IMR-90 (cell line): Measurements from ENCODE around the gene SLIT3. TPM values are rescaled to one million over a fixed set of nuclear protein-coding genes. Genes with fewer than 3 reads are reported as not detected.

Experiments used
- ATAC-seq: fragments of 200-7000 bp; cut with Tn5 transposase; 2 replicates; pipeline ENCODE4 v1.9.1; 2020; ENCODE audit warnings: low read depth, mild to moderate bottlenecking, moderate library complexity
- BruUV-seq: library from RNA; stranded (reverse); fragments of 400-500 nt; replicated peaks from 2 replicates; lab custom pipeline; 2021; lab: Mats Ljungman, UMichigan
- CTCF ChIA-PET: fragments of 300-600 bp; formaldehyde crosslinking; extraction: SDS; loops from one replicate; lab custom pipeline; 2021; ENCODE audit warnings: antibody characterized with exemption; lab: Yijun Ruan, JAX
- POLR2A ChIA-PET: fragments of 300-600 bp; sonication (Branson Sonifier 250); formaldehyde crosslinking; loops from one replicate; lab custom pipeline; 2022; ENCODE audit warnings: antibody characterized with exemption; ENCODE audit not compliant: unreplicated experiment; lab: Charles Lee
- DNase-seq: peaks from one replicate; pipeline ENCODE4 v3.0.0; 2013
- H2AFZ ChIP-seq: replicated peaks from 2 replicates; pipeline ENCODE3; 2013; ENCODE audit warnings: low read length, mild to moderate bottlenecking; ENCODE audit not compliant: poor library complexity
- H2AK5ac ChIP-seq: 2 replicates; pipeline ENCODE4 v1.6.1; 2013; ENCODE audit warnings: low read depth, low read length, inconsistent platforms
- H2AK9ac ChIP-seq: replicated peaks from 2 replicates; pipeline ENCODE3; 2013; ENCODE audit warnings: mild to moderate bottlenecking, low read depth, low read length, moderate library complexity; ENCODE audit not compliant: poor library complexity
- H2BK120ac ChIP-seq: 2 replicates; pipeline ENCODE4 v1.6.1; 2013; ENCODE audit warnings: low read depth, low read length, inconsistent platforms
- H2BK15ac ChIP-seq: 3 replicates; pipeline ENCODE4 v1.6.1; 2013; ENCODE audit warnings: low read depth, low read length, inconsistent platforms
- H2BK20ac ChIP-seq: 2 replicates; pipeline ENCODE4 v1.6.1; 2013; ENCODE audit warnings: low read depth, mild to moderate bottlenecking, inconsistent platforms, low read length, moderate library complexity
- H2BK5ac ChIP-seq: 2 replicates; pipeline ENCODE4 v1.6.1; 2013; ENCODE audit warnings: mild to moderate bottlenecking, low read depth, low read length, inconsistent platforms; ENCODE audit not compliant: poor library complexity, severe bottlenecking
- H3K14ac ChIP-seq: replicated peaks from 2 replicates; pipeline ENCODE4 v1.6.1; 2013; ENCODE audit warnings: low read depth, low read length, inconsistent platforms
- H3K18ac ChIP-seq: 2 replicates; pipeline ENCODE4 v1.6.1; 2013; ENCODE audit warnings: low read depth, low read length, control low read depth
- H3K23ac ChIP-seq: 2 replicates; pipeline ENCODE4 v1.6.1; 2013; ENCODE audit warnings: low read depth, low read length, inconsistent platforms
- H3K27ac ChIP-seq: 2 replicates; pipeline ENCODE4 v1.5.1; 2013; ENCODE audit warnings: mild to moderate bottlenecking, control low read depth, low read length; ENCODE audit not compliant: insufficient read depth
- H3K27me3 ChIP-seq: 2 replicates; pipeline ENCODE4 v1.6.1; 2013; ENCODE audit warnings: low read length; ENCODE audit not compliant: control insufficient read depth, insufficient read depth
- H3K36me3 ChIP-seq: 2 replicates; pipeline ENCODE4 v1.6.1; 2013; ENCODE audit warnings: low read length, mixed read lengths; ENCODE audit not compliant: control insufficient read depth, insufficient read depth
- H3K4ac ChIP-seq: 2 replicates; pipeline ENCODE4 v1.6.1; 2013; ENCODE audit warnings: low read depth, low read length, inconsistent platforms
- H3K4me1 ChIP-seq: 2 replicates; pipeline ENCODE4 v1.6.1; 2013; ENCODE audit warnings: low read length, mixed read lengths; ENCODE audit not compliant: control insufficient read depth, insufficient read depth
- H3K4me2 ChIP-seq: 2 replicates; pipeline ENCODE4 v1.6.1; 2013; ENCODE audit warnings: low read depth, mild to moderate bottlenecking, control low read depth, low read length, moderate library complexity
- H3K4me3 ChIP-seq: 2 replicates; pipeline ENCODE4 v1.5.1; 2013; ENCODE audit warnings: low read depth, mild to moderate bottlenecking, control low read depth, low read length, moderate library complexity; ENCODE audit not compliant: insufficient read depth
- H3K56ac ChIP-seq: 2 replicates; pipeline ENCODE4 v1.6.1; 2013; ENCODE audit warnings: low read length, inconsistent platforms; ENCODE audit not compliant: insufficient read depth; ENCODE audit errors: extremely low read depth
- H3K79me1 ChIP-seq, 2 experiments: 2 replicates each; pipeline ENCODE4 v1.6.1; 2013; ENCODE audit warnings: low read length in 2 of 2, inconsistent platforms in 1 of 2, low read depth in 1 of 2
- H3K9ac ChIP-seq: 2 replicates; pipeline ENCODE4 v1.6.1; 2013; ENCODE audit warnings: low read depth, low read length, control low read depth
- H3K9me1 ChIP-seq: 2 replicates; pipeline ENCODE4 v1.6.1; 2013; ENCODE audit warnings: low read length, inconsistent platforms; ENCODE audit not compliant: insufficient read depth
- H3K9me3 ChIP-seq: 2 replicates; pipeline ENCODE4 v1.6.1; 2013; ENCODE audit warnings: low read length; ENCODE audit not compliant: control insufficient read depth, insufficient read depth
- H4K20me1 ChIP-seq: 2 replicates; pipeline ENCODE4 v1.6.1; 2013; ENCODE audit warnings: low read length, inconsistent platforms; ENCODE audit not compliant: insufficient read depth
- H4K5ac ChIP-seq: 2 replicates; pipeline ENCODE4 v1.6.1; 2013; ENCODE audit warnings: mild to moderate bottlenecking, low read depth, low read length, control low read depth
- H4K8ac ChIP-seq, 2 experiments: 2 replicates each; pipeline ENCODE4 v1.6.1; 2013; ENCODE audit warnings: low read depth in 2 of 2, low read length in 2 of 2, control low read depth in 1 of 2, inconsistent platforms in 1 of 2
- H4K91ac ChIP-seq: 2 replicates; pipeline ENCODE4 v1.6.1; 2013; ENCODE audit warnings: low read depth, low read length, inconsistent platforms; ENCODE audit not compliant: insufficient read depth
- CHD1 ChIP-seq: IDR thresholded peaks from 2 replicates; pipeline ENCODE4 v1.6.1; 2012; ENCODE audit warnings: low read depth, low read length, improper control_type of control experiment
- RCOR1 ChIP-seq: IDR thresholded peaks from 2 replicates; pipeline ENCODE4 v1.6.1; 2012; ENCODE audit warnings: mild to moderate bottlenecking, low read length, improper control_type of control experiment; ENCODE audit not compliant: insufficient replicate concordance
- SMC3 ChIP-seq: fragments of 150-350 bp; IDR thresholded peaks from 2 replicates; pipeline ENCODE4 v1.6.1; 2016; ENCODE audit warnings: low read depth, mild to moderate bottlenecking, antibody characterized with exemption, low read length, moderate library complexity
- WGBS, 2 experiments: methylation state at CpG; one replicate each; pipeline versions ENCODE4 v1.1.5 to v1.1.7; 2013; ENCODE audit warnings: missing lambda C conversion rate in 2 of 2; ENCODE audit not compliant: insufficient read length in 1 of 2; ENCODE audit errors: extremely low coverage in 2 of 2; 5-methylcytosine and 5-hydroxymethylcytosine counted together
- dilution Hi-C: fragments of 300-500 bp; cut with HindIII; formaldehyde crosslinking; loops from one replicate; pipeline ENCODE4 v1.14.3; 2018; ENCODE audit warnings: low sequenced_read_pairs; ENCODE audit not compliant: unreplicated experiment
- in situ Hi-C: fragments of 300-500 bp; cut with MboI; formaldehyde crosslinking; loops from 3 replicates; pipeline ENCODE4 v1.14.3; 2019; ENCODE audit warnings: low sequenced_read_pairs, inconsistent platforms, mixed read lengths
- intact Hi-C: fragments of 100-400 bp; cut with micrococcal nuclease; formaldehyde crosslinking; loops from 2 replicates; pipeline ENCODE4 v1.10.0; 2022
- polyA plus RNA-seq, 3 experiments: library from polyadenylated mRNA; depleted of rRNA; stranded (reverse); fragments of >200 nt; gene quantifications; 2 replicates each; pipeline ENCODE4 v1.2.3, GENCODE V29; 2012; ENCODE audit warnings: low replicate concordance in 1 of 3
- total RNA-seq: library from RNA; depleted of rRNA; stranded (reverse); fragments of >200 nt; gene quantifications from 2 replicates; pipeline ENCODE4 v1.2.3, GENCODE V29; 2012

SLIT3 gene
- total and polyA plus RNA-seq, 2 of the 4 experiments (the other 2 are of a cell fraction) = 0.18 to 0.50 TPM

- no peak overlapping the region for H3K4me3 ChIP-seq
- H2BK15ac ChIP-seq = no peak overlapping the region
- H3K9me3 ChIP-seq = no peaks in the 10 kb centered on the region
- POLR2A ChIA-PET = no interaction called here
- DNase-seq (no peak), ATAC-seq (no peak)
- no peaks in the 10 kb centered on the region for H3K9me1 ChIP-seq
- no peak for TF ChIP-seq CHD1
- no peak for TF ChIP-seq SMC3
- no peak for TF ChIP-seq RCOR1
- 83% methylated on average over 1 of the region's 4 CpGs; no CpG with 5 or more reads in 1 of the 2 experiments for WGBS, 2 experiments
- H2BK20ac ChIP-seq = no peak overlapping the region
- H4K8ac ChIP-seq = no peak overlapping the region
- no peak overlapping the region for H3K9ac ChIP-seq
- intact Hi-C loops = no loop called here
- H3K14ac ChIP-seq = no peak overlapping the region
- no peaks in the 10 kb centered on the region for H3K36me3 ChIP-seq
- H2AK9ac ChIP-seq = no peak overlapping the region
- H3K79me1 ChIP-seq = no peaks in the 10 kb centered on the region
- H3K27me3 ChIP-seq = no peaks in the 10 kb centered on the region
- no peak overlapping the region for H4K5ac ChIP-seq
- no peak overlapping the region for H2BK5ac ChIP-seq
- H4K91ac ChIP-seq = no peak overlapping the region
- no peak overlapping the region for H3K23ac ChIP-seq
- no peak overlapping the region for H3K4ac ChIP-seq
- no peak overlapping the region for H2BK120ac ChIP-seq
- CTCF ChIA-PET = interaction anchor here (1.1 kb wide), 1 partner anchor 9 kb away, joined by 3 read pairs; no protein-coding TSS in a partner anchor
- H4K20me1 ChIP-seq = no peaks in the 10 kb centered on the region
- no peak overlapping the region for H2AFZ ChIP-seq
- no peak overlapping the region for H3K56ac ChIP-seq
- no peak overlapping the region for H3K4me2 ChIP-seq
- no peak overlapping the region for H3K18ac ChIP-seq
- no peak overlapping the region for H3K27ac ChIP-seq
- dilution Hi-C loops = no loop called here
- 0 out of 2 replicates have a peak, but pooled peaks cover 1% of the 10 kb centered on the region for H3K4me1 ChIP-seq
- in situ Hi-C loops = no loop called here
- BruUV-seq = no TSS peak
- H2AK5ac ChIP-seq = no peak overlapping the region
Observed at GRCh38 chr5:169022718-169023117, 278.2 kb downstream of the SLIT3 start.
